Skin of body (tissue), 2 donors: ENCODE results near the gene TENM3. TPM values are rescaled to one million over a fixed set of nuclear protein-coding genes. Genes with fewer than 3 reads are reported as not detected.

Experiments used
- DNase-seq: peaks from one replicate; lab custom pipeline; 2025; lab: John Stamatoyannopoulos, UW
- total RNA-seq: library from RNA; depleted of rRNA; stranded (reverse); fragments of >200 nt; gene quantifications from one replicate; pipeline ENCODE4 v1.2.3, GENCODE V29; 2014

Gene TENM3
- total RNA-seq, 1 donor from 2014 or later: 10.2 TPM

DNA sequence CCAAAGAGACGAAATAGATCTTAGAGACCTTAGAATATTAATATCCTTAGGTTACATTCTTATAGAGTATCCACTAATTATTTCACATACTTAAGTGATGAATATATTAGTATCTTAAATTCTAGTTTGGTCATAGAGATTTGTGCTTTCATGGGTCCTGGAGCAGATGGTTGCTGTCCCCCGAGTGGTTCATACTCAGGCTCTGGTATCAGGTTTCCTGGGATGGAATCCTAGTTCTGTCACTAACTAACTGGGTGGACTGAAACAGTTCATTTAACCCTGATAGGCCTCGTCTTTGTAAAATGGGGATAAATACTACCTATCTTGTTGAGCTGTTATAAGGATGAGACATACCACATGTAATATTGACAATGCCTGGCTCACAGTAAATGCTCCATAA is 264.6 kb downstream of the TENM3 start:
- DNase-seq: no peak

DNA sequence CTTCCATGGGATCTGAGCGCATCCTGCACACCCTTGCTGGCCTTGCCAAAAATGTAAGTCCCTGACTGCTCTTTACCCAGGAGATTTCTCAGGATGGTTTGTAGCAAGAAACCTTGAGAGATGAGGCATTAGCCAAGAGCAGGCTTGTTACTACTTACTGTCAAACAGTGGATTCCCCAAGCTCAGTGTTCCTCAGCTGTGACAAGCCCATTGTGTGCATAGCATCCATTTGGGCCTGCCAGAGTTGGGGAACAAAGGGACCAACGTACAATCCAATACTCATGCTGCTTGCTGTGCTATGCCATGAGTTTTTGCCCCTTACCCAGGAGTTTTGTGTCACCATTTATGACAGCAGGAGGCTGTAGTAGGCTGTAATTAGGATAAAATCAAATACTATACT is 267.6 kb downstream of the TENM3 start:
- DNase-seq: no peak

DNA sequence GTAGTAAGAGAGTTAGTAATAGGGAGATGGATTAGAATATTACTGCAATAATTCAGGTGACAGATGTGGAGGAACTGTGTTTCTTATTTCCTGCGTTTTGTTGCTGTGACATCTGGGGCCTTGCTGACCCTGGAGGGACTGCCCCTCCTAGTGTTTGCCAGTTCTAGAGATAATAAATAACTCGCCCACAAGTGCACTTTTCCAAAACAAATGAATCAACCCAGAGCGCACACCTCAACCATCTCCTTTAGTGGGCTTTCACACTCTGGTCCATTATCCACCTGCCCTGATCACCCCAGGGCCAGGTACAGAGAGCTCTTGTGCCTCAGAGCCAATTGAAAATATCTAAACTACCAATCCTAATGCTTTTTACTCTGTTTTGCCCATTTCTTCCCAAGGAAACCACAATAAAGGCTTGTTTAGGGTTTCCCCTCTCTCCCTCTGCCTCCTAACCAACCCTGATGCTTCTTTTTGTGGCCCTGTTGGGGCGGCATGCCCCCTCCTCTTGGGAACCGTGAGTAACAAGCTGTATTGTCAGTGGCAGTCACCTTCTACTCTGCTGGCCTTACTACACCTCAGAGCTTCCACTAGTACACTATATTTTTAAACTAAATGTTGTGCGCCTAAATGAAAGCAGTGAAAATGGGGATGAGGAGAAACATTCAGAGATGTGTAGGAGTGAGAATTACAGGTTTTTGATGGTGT is 270.5 kb downstream of the TENM3 start:
- DNase-seq: no peak

DNA sequence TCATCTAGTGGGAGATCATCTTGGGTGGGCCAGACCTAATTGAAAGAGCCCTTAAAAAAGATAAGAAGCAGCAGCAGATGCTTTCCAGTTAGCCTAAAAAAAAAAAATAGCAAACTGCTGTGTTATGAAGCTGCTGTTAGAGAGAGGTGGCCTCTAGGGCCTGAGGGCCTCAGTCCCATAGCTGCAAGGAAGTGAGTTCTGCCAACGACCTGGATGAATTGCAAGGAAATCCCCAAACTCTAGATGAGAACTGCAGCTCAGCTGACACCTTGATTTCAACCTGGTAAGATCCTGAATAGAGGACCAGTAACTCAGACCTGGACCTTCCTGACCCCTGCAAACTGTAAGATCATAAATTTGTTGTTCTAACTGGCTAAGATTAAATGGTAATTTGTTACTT is 275.2 kb downstream of the TENM3 start:
- DNase-seq: no peak

DNA sequence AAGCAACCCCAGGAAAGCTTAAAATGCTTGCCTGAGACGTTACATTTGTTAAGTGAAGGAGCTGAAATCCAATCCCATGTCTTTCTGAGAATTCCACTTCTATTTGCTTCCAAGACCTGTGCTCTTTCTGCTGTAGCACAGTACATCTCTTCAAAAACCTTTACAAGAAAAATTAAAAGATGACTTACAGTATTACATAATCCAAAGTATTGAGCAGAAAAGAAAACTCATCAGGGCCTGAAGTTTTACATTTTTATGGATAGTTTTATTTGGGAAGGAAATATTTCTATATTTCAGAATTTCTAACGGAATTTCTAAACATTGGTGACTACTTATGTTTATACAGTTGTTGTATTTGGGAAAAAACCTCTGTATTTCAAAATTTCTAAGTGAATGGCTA is 276.3 kb downstream of the TENM3 start:
- DNase-seq: no peak

DNA sequence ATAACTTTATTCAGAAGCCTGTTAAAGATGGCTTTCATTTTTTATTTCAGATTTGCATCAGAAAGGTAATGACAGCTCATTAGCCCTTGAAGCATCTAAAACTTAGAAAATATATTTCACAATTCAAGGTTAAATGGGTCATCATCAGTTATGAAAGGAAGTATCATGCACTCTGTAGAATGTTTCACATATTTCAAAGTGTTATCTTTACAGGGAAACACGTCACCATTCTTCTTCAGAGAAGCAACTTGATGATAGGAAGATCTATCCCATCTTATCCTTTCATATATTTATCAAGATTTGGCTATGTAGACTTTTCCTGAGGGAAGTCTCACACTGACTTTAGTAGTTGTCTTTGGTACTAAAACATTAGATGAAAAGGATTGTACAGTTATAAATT is 277.8 kb downstream of the TENM3 start:
- no peak for DNase-seq

DNA sequence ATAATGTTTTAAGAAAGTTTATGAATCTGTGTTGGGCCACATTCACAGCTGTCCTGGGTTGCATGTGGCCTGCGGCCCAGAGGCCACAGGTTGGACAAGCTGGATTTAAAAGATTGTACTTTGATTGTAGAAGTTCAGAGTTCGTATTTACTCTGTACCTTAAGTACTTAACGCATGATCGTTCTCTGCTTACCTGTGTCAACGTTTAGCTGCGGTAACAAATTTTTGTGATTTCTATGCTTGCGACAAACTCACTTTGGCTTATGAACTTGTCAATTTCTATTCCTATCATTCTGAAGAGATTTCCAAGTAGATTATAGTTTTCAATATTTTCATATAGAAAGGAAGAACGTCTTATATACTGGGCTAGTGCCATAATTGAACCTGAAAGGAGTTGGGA is 285.6 kb downstream of the TENM3 start:
- no peak for DNase-seq

DNA sequence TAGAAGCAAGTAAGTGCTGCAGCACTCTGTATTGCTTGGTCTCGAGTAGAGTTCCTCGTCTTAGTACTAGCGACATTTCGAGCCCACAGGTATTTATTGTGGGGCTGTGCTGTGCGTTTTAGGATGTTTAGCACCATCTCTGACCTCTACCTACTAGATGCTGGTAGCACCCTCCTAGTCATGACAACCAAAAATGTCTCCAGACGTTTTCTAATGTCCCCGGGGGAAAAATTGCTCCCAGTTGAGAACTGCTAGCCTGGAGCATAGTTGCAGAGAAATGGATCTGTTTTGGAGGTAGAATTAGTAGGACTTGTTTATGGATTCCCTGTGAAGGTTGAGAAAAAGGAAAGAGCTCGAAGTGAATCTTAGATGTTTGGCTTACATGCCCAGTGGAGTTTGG is 287.2 kb downstream of the TENM3 start:
- DNase-seq: no peak

DNA sequence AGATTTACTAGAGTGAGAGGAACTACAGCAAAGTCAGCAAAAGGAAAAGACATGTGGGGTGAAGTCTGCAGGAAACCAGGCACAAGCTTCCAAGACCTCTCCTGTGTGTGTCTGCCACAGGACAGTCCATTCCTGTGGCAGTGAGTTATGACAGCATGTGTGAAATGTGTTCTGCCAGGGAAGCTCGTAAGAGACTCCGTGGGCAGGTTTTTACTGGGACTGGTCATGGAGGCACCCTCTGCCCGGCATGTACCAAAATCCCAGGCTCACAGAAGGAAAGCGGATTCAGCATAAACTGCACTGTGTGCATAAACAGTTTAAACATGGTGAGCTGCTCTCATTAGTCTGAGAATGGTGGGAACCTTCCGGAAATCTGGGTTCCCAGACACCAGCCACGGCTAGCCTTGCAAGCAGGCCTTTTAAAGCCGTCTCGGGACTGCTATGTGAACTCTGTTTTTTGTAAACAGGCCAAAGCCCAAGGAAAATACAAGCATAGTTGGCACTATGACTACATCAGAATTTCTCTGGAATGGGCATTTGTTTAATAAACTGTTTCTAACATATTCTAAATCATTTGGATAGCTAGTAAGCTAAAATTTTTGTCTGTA is 288.5 kb downstream of the TENM3 start:
- DNase-seq: no peak

DNA sequence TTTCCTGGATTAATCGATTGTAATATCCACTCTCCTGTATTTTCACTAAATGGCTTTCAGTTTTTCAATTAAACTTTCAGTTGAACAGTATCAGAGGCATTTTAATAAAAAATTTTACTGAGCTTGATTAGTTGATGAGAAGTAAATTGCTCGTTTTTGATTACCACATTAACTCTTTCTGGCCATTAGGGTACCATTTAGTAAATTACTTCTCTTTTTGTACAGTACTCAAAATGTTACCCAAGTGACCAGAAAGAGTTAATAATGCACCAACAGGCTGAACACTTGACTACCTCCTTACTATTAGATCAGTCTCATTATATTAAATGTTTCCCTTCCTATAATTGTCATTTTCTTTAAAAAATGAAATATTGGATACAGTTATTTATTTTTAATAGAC is 289.2 kb downstream of the TENM3 start:
- no peak for DNase-seq

DNA sequence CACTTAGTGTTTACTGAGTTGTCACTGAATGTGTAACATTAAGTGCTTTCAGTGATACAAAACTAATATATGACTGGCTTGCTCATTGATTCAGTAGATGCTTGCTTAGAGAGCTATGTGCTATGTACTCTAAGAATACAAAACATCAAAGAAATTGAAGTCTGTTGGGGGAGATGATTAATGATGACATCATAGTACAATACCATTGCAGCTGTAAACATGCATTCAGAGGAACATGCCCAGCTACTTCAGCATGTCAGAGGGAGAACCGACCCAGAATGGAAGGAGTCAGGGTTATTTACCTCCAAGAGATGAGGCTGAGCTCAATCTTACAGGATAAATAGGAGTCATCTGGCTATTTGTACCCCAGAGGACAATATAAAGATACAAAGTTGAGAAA is 290.8 kb downstream of the TENM3 start:
- DNase-seq: no peak

DNA sequence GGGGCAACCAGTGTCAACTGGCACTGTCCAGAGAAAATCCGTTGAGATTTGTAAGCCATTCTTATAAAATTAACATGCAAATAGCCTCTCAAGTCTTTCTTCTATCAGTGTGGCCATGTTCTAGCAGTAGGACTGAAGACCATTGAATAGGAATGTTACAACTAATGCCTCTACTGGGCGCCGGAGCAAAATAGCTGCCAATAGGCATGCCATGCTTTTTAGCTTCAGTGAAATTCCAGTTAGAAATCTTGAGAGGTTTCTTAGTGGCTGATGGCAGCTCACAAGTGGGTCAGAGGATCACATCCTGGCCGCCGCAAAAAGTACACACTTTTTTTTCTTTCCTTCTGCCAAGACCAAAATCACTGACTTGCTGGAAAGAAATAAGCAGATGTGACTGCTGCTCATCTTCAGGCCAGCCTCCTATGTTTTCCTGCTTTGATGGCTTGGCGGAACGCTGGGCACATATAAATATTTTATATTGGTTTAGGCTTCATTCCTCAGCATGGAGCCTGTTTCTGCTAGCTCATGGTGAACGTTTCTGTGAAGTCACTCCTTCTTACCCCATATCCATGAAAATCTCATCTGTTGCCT is 293.1 kb downstream of the TENM3 start:
- no peak for DNase-seq

DNA sequence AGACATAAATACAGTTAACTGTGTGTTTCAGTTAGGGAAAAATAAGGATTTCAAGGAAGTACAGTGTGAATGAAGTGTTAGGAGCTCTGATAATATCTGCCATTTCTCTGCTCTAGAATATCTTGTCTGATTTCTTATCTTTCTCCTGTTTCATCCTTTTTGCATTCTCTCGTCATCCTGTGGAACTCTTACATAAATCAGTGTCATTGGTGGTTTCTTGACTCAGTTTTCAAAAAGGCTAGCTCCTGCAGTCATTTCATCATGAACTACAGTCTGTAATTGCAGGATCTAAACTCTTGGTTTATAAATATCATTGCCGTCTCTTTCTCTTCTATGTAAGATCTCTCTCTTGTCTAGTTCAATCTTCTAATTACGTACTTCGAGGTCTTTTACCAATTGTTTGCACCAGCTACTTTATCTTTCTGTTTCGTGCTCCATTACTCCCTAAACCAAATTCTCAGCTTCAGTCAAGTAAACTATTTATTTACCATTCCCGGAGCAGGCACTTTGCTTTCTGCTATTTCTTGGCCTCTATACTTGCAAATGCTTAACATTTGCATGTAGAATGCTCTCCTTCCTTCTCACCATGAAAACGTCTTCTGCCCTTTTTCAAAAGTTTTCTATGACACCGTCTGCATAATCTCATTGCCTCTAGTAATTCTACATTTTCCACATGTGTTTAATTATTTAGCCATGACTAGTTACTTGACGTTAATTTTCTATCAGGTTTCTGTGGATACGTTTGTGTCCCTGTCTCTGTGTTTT is 294.0 kb downstream of the TENM3 start:
- no peak for DNase-seq

DNA sequence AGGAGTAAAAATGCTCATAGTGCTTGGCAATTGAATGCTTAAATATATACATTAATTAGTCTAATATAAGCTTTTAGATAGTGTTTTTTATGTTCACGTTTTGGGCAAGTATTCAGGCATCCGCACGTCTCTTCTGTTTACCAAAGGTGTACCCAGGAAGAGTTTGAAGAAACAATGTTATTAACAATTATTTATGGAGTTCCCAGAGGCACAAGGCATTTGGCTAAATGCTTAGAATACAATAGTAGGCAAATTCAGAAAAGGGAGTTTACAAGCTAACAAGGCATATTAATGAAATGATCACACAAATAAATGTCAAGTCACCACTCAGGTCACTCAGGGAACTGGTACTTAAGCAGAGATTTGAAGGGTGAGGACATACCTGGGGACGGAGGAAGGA is 294.8 kb downstream of the TENM3 start:
- DNase-seq: no peak

DNA sequence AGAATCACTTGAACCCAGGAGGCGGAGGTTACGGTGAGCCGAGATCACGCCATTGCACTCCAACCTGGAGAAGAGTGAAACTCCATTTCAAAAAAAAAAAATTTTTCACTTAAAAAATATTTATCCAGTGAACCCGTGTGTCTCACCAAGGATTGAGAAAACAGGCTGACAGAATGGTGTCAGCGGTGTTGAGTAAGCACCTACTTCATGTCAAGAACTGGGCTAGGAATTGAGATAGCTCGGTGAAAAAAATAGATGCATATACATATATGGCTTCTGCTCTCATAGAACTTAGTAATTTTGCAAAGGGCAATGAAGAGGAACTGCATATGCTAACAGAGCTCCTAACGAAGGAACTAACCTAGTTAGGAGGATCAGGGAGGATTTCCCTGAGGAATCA is 297.3 kb downstream of the TENM3 start:
- no peak for DNase-seq

DNA sequence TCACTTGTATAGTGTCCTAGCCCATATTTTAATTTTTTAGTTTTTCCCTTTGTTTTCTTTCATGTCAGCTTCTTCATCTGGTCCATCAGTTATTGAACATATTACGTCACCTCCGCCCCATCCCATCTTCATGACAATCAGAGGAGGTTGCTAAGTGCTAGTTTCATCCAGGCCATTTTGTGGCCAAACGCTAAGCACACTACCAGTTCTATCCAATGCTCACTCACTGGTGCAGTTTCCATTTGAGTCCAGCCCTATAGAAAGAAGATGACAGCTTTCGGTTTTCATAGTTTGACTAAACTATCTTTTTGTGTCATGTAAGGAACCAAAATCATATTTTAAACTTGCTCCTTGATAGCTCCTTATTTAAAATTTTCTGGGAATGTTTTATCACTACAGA is 304.2 kb downstream of the TENM3 start:
- DNase-seq: no peak

DNA sequence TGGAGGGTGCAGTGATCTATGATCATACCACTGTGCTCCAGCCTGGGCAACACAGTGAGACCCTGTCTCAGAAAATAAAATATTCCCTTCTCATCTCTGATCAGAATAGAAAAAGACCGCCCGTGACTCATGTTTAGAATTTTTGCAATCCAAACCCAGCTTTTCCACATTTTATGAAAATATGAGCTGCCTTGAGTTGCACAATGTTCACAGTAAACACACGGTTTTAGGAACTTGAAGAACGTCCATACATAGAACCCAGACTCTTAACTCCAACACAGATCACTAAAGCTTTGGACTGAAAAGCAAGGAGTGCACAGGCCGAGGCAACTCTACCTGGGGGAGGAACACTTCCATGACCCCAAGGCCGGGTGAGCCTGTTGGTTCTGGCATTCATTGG is 305.0 kb downstream of the TENM3 start:
- no peak for DNase-seq

DNA sequence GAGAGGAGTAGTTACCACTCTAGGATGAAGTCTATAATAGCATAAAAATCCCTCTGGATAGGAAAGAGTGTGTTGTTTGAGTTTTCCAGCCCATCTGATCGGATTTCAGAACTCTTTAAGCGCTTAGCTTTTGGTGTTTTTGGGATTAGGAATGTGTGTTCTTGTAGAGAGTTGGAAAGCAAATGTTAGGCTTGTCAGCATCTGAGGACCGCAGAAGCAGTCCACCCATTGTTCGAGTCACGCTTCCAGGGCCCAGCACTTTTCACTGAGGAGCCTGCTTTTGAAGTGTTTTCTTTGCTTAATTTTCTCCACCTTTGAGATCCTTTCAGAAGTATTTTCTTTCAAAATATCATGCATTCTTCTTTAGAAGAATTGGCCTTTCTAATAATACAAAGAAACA is 306.2 kb downstream of the TENM3 start:
- DNase-seq: no peak

DNA sequence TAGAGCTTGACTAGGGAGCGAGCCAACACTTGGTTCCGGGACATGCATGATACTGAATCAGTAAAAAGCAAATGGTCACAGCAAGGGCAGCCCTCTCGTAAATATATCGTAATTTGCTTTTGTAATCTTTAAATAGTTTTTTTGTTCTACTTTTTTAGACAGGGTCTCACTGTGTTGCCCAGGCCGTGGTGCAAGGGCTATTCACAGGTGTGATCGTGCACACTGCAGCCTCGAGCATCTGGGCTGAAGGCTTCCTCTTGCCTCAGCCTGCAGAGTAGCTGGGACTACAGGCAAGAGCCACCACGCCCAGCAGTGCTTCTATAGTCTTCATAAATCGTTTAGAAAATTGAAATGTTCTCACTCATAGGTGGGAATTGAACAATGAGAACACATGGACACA is 309.7 kb downstream of the TENM3 start:
- no peak for DNase-seq

DNA sequence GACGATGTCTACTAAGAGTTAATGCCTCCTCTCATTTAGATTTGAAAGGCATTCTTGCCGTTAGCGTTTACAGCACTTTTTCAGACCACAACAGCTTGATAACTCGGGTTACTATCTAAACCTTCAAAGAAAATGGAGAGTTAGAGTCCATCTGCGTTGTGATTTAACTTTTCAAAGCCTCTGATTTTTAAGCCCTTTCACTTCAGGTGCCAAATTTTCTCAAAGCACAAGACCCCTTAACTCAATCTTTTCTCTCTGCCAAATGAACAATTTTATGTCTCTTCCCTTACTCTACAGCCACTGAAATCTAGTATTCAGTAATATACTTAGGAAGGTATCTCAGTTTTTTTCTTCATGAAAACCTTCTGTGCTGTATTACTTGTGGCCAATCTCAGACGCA is 310.5 kb downstream of the TENM3 start:
- DNase-seq: no peak

DNA sequence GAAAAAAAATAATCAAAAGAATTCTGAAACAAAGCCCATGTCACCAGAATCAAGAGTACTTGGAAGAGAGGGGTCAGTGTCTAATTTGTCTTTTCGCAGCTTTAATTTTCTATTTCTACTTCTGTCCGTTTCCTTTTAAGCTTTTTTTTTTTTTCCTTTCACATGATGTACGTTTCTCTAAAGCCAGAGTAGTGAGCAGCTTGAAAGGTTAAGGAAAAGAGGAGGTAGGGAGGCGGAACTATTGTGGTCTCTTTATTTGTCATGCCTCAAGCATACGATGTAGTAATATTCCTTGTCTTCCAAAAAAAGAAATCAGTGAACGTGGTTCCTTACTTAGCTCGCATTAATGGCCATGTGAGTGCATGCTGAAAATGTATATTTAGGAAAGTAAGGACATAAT is 311.5 kb downstream of the TENM3 start:
- DNase-seq: no peak

DNA sequence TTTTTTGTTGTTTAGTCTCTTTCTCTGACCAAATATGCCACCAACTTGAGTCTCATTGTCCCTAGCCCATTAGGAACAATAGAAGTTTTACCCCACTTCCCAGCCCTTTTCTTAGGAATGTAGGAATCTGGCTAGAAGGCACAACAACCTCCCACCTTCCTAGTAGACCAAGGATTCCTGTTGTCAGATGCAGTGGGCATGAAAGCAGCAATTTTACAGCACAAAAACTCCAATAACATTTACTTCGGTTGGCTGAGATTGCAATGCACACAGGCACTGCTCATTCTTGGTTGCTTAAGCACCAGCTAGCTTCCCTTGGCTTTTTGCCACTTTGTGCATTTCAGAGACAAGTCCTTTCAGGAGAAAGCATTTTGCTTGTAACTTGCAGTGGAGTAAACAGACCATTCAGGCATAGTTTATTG is 312.8 kb downstream of the TENM3 start:
- DNase-seq: no peak

DNA sequence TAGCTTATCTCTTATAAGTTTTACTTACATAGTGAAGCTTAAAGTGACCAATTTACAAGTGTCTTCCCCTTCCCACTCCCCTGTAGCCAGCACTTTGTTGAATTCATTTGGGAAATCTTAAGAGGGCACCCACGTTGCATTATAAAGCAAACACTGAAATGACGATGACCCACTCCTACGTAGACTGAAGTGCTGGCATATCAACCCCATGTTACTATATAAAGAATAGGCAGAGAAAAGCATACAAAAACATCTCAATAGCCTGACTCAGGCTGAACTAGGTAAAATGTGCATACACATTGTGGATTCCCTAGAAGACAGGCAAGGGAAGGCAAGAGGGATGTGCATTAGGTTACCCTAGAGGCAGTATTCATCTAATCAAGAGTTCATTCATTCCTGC is 313.4 kb downstream of the TENM3 start:
- DNase-seq: no peak
